ENCODE data around the gene GPR151. TPM values are rescaled to one million over a fixed set of nuclear protein-coding genes. Genes with fewer than 3 reads are reported as not detected.

GPR151 gene
- total and polyA plus RNA-seq, 2 of the 8 experiments (the other 6 are each of a cell fraction or from before 2014, with no cell fraction given): 0.03 TPM; not detected in 1

DNA sequence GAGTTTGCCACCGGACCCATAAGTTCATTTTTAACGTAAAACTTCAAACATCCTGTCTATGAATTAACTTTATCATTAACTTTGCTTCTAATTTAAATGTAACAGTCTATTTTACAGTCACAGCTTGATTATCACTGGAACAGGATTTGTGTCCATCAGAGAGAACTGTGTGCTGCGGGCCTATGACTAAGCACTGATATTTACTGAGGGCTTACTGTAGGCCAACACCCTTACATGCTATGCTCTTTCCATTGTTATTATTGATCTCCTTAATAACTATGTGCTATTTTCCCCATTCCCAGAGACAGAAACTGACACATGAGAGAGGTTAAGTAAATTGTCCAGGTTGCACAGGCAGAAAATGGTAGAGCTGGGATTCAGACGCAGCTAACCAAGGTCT is 24.0 kb upstream of the GPR151 start (continued):
- TF ChIP-seq, protein P1, sequence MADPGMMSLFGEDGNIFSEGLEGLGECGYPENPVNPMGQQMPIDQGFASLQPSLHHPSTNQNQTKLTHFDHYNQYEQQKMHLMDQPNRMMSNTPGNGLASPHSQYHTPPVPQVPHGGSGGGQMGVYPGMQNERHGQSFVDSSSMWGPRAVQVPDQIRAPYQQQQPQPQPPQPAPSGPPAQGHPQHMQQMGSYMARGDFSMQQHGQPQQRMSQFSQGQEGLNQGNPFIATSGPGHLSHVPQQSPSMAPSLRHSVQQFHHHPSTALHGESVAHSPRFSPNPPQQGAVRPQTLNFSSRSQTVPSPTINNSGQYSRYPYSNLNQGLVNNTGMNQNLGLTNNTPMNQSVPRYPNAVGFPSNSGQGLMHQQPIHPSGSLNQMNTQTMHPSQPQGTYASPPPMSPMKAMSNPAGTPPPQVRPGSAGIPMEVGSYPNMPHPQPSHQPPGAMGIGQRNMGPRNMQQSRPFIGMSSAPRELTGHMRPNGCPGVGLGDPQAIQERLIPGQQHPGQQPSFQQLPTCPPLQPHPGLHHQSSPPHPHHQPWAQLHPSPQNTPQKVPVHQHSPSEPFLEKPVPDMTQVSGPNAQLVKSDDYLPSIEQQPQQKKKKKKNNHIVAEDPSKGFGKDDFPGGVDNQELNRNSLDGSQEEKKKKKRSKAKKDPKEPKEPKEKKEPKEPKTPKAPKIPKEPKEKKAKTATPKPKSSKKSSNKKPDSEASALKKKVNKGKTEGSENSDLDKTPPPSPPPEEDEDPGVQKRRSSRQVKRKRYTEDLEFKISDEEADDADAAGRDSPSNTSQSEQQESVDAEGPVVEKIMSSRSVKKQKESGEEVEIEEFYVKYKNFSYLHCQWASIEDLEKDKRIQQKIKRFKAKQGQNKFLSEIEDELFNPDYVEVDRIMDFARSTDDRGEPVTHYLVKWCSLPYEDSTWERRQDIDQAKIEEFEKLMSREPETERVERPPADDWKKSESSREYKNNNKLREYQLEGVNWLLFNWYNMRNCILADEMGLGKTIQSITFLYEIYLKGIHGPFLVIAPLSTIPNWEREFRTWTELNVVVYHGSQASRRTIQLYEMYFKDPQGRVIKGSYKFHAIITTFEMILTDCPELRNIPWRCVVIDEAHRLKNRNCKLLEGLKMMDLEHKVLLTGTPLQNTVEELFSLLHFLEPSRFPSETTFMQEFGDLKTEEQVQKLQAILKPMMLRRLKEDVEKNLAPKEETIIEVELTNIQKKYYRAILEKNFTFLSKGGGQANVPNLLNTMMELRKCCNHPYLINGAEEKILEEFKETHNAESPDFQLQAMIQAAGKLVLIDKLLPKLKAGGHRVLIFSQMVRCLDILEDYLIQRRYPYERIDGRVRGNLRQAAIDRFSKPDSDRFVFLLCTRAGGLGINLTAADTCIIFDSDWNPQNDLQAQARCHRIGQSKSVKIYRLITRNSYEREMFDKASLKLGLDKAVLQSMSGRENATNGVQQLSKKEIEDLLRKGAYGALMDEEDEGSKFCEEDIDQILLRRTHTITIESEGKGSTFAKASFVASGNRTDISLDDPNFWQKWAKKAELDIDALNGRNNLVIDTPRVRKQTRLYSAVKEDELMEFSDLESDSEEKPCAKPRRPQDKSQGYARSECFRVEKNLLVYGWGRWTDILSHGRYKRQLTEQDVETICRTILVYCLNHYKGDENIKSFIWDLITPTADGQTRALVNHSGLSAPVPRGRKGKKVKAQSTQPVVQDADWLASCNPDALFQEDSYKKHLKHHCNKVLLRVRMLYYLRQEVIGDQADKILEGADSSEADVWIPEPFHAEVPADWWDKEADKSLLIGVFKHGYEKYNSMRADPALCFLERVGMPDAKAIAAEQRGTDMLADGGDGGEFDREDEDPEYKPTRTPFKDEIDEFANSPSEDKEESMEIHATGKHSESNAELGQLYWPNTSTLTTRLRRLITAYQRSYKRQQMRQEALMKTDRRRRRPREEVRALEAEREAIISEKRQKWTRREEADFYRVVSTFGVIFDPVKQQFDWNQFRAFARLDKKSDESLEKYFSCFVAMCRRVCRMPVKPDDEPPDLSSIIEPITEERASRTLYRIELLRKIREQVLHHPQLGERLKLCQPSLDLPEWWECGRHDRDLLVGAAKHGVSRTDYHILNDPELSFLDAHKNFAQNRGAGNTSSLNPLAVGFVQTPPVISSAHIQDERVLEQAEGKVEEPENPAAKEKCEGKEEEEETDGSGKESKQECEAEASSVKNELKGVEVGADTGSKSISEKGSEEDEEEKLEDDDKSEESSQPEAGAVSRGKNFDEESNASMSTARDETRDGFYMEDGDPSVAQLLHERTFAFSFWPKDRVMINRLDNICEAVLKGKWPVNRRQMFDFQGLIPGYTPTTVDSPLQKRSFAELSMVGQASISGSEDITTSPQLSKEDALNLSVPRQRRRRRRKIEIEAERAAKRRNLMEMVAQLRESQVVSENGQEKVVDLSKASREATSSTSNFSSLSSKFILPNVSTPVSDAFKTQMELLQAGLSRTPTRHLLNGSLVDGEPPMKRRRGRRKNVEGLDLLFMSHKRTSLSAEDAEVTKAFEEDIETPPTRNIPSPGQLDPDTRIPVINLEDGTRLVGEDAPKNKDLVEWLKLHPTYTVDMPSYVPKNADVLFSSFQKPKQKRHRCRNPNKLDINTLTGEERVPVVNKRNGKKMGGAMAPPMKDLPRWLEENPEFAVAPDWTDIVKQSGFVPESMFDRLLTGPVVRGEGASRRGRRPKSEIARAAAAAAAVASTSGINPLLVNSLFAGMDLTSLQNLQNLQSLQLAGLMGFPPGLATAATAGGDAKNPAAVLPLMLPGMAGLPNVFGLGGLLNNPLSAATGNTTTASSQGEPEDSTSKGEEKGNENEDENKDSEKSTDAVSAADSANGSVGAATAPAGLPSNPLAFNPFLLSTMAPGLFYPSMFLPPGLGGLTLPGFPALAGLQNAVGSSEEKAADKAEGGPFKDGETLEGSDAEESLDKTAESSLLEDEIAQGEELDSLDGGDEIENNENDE (IDR thresholded peaks at IDR 0.05; ENCODE audit: insufficient replicate concordance, low read length): no peak
- no peak for TF ChIP-seq YY1 (IDR thresholded peaks at IDR 0.05; ENCODE audit: low read depth, low read length)
- TF ChIP-seq PHF8 (conservative IDR thresholded peaks at IDR 0.05; ENCODE audit: low read depth, low read length): no peak
- TF ChIP-seq TCF12 (IDR thresholded peaks at IDR 0.05; ENCODE audit: low read depth, low read length): no peak
- no peak for TF ChIP-seq CBX8 (IDR thresholded peaks at IDR 0.05; ENCODE audit: borderline replicate concordance, low read depth, low read length)
- TF ChIP-seq TAF1 (IDR thresholded peaks at IDR 0.05; ENCODE audit: low read depth, low read length): no peak
- no peak for TF ChIP-seq HDAC6 (IDR thresholded peaks at IDR 0.05; ENCODE audit: low read depth, low read length)
- TF ChIP-seq EP300 (IDR thresholded peaks at IDR 0.05; ENCODE audit: borderline replicate concordance in 1 of 2, low read depth in 2 of 2, low read length in 2 of 2): no peak
- no peak for TF ChIP-seq EZH2 (IDR thresholded peaks at IDR 0.05; ENCODE audit: low read depth, low read length, severe bottlenecking)
- TF ChIP-seq POLR2AphosphoS5 (IDR thresholded peaks at IDR 0.05; ENCODE audit: low read depth, low read length): no peak
